ENCODE data around the gene VAX1.

The VAX1 gene

DNA sequence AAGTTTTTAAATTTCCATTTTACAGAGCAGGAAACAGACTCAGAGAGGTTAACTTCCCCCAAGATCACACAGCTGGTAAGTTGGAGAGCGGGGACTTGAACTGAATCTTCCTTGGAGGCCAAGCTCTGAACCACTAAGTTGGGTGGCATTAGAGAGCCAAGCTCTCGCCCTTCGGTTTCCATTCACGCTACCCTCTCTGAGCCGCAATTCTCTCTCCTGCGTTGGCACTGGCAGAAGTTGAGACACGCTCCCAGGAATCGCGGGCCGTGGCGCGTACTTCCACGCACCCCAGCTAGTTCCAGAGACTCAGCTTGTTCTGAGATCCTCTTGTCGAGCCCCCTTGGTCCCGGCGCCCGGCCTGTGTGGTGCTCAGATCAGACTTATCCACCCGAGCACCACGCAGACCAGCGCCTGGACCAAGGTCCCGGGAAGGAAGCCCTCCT lies 29.3 kb upstream of the VAX1 start:
- peaks cover 36% of the 10 kb centered on the region for H3K27me3 ChIP-seq (ENCODE audit: control insufficient read depth, low read length)
- H4K20me1 ChIP-seq (ENCODE audit: control insufficient read depth, insufficient read depth, low read depth, low read length), result no peaks in the 10 kb centered on the region
- TF ChIP-seq CTCF (IDR thresholded peaks at IDR 0.05; ENCODE audit: low read depth, low read length, poor library complexity, severe bottlenecking) (no peak), EZH2phosphoT487 (IDR thresholded peaks at IDR 0.05; ENCODE audit: borderline replicate concordance, low read length) (no peak)
- H3K27ac ChIP-seq (ENCODE audit: low read depth, low read length), result no peak overlapping the region
- no peaks in the 10 kb centered on the region for H3F3A ChIP-seq (ENCODE audit: control insufficient read depth, insufficient read depth)
- H3K4me1 ChIP-seq (ENCODE audit: control insufficient read depth, low read length), result no peaks in the 10 kb centered on the region
- H3K9me2 ChIP-seq (replicated peaks; ENCODE audit: control insufficient read depth, low read length), result no peaks in the 10 kb centered on the region
- no peak overlapping the region for H3K4me2 ChIP-seq (ENCODE audit: low read length)
- no peaks in the 10 kb centered on the region for H3K9me3 ChIP-seq (ENCODE audit: control insufficient read depth, insufficient read depth, low read length)
- H3K4me3 ChIP-seq (ENCODE audit: low read length), result no peak overlapping the region
- no peaks in the 10 kb centered on the region for H3K79me2 ChIP-seq (ENCODE audit: control insufficient read depth, low read length)
- no peaks in the 10 kb centered on the region for H3K36me3 ChIP-seq (ENCODE audit: control insufficient read depth, low read length)

DNA sequence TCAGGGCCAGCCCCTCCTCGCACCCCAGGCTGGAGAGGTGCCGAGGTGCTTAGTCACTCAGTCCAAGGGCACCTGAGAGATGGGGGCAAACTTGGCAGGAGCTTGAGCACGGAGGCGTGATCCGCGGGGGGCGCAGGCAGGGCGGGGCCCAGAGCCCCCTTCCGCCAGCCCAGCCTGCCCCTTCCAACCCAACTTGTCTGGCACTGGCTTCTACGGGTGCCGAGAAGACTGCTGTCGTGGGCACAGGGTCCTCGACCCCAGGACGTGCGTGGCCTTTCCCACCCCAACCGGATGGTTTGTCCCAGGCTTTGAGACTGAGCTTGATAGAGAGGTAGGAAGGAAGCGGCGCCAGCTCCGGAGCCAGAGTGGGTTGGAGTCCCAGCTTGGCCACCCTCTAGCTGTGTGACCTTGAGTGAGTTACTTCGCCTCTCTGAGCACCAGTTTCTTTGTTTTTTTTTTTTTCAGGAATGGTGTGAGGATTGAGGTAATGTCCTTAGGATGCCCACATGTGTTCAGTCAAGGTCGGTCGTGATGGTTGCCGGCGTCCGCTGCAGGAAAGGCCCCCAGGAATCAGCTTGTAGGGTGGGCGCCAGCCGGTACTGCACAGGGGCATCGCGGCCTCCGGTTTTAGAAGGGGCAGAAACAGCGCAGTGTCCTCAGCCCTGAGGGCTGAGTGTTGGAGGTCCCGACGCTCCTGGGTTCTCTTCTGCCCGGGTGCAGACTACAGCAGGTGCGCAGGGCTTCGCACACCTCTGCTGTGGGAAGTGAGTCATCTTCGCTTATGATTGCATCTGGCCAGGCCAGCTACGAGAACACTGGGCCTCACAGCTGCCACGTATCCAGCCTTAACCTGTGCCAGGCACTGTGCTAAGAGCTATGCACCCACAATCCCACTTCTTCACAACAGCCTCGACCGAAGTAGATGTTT lies 28.6 kb upstream of the VAX1 start:
- no peaks in the 10 kb centered on the region for H3F3A ChIP-seq (ENCODE audit: control insufficient read depth, insufficient read depth)
- H3K9me2 ChIP-seq (replicated peaks; ENCODE audit: control insufficient read depth, low read length), result no peaks in the 10 kb centered on the region
- no peak overlapping the region for H3K27ac ChIP-seq (ENCODE audit: low read depth, low read length)
- no peak for TF ChIP-seq CTCF (IDR thresholded peaks at IDR 0.05; ENCODE audit: low read depth, low read length, poor library complexity, severe bottlenecking)
- no peak for TF ChIP-seq EZH2phosphoT487 (IDR thresholded peaks at IDR 0.05; ENCODE audit: borderline replicate concordance, low read length)
- H3K27me3 ChIP-seq (ENCODE audit: control insufficient read depth, low read length), result peaks cover 36% of the 10 kb centered on the region
- no peaks in the 10 kb centered on the region for H3K9me3 ChIP-seq (ENCODE audit: control insufficient read depth, insufficient read depth, low read length)
- H3K4me2 ChIP-seq (ENCODE audit: low read length), result no peak overlapping the region
- no peaks in the 10 kb centered on the region for H3K79me2 ChIP-seq (ENCODE audit: control insufficient read depth, low read length)
- H3K4me3 ChIP-seq (ENCODE audit: low read length), result no peak overlapping the region
- no peaks in the 10 kb centered on the region for H3K36me3 ChIP-seq (ENCODE audit: control insufficient read depth, low read length)
- H3K4me1 ChIP-seq (ENCODE audit: control insufficient read depth, low read length), result no peaks in the 10 kb centered on the region
- H4K20me1 ChIP-seq (ENCODE audit: control insufficient read depth, insufficient read depth, low read depth, low read length), result no peaks in the 10 kb centered on the region

DNA sequence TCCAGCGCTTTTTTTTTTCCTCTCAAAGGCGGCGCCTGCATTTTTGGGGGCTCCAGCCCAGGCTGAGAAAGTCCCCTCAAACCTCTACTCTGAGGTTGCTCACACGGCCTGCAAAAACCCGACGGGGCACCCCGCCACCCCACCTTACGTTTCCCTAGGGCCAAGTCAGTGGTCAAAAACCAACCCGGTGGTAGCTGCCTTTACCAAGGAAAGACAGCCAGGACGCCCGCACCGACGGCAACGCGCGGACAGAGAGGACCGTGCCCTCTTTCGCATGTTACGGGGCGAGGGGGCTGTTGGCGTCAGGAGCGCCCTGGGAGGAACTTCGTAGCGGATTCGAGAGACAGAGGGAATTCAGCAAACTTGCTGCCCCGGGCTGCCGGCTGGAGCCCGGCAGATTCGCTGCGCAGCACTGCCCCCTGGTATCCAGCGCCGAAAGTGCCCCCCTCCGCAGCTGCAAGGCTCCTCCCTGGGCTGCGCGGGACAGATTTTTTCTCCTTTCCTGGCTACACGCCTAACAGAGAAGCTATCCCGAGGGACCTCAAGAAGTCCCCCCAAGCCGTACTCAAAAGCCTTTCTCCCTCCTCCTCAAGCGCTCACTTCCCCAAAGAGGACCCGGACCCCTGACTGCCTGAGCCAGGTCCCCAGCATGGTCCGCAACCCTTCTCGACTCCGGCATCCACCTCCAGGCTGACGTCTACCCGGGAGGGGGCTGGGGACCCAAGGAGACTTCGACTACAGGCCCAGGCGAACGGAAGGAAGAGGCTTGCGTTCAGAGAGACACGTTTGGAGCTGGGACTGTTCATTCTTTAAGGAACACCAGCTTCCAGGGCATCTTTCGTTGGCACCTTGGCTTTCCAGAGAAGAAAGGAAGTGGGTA lies 27.7 kb upstream of the VAX1 start:
- Histone ChIP-seq H3K4me2 (ENCODE audit: low read length) (no peak overlapping the region), H3K79me2 (ENCODE audit: control insufficient read depth, low read length) (no peaks in the 10 kb centered on the region), H3K4me3 (ENCODE audit: low read length) (no peak overlapping the region), H3K4me1 (ENCODE audit: control insufficient read depth, low read length) (no peaks in the 10 kb centered on the region), H3K36me3 (ENCODE audit: control insufficient read depth, low read length) (no peaks in the 10 kb centered on the region), H3K9me3 (ENCODE audit: control insufficient read depth, insufficient read depth, low read length) (no peaks in the 10 kb centered on the region), H3K9me2 (replicated peaks; ENCODE audit: control insufficient read depth, low read length) (no peaks in the 10 kb centered on the region), H3K27ac (ENCODE audit: low read depth, low read length) (no peak overlapping the region), H3F3A (ENCODE audit: control insufficient read depth, insufficient read depth) (no peaks in the 10 kb centered on the region), H3K27me3 (ENCODE audit: control insufficient read depth, low read length) (peaks cover 43% of the 10 kb centered on the region), H4K20me1 (ENCODE audit: control insufficient read depth, insufficient read depth, low read depth, low read length) (no peaks in the 10 kb centered on the region)
- TF ChIP-seq EZH2phosphoT487 (IDR thresholded peaks at IDR 0.05; ENCODE audit: borderline replicate concordance, low read length), result no peak
- no peak for TF ChIP-seq CTCF (IDR thresholded peaks at IDR 0.05; ENCODE audit: low read depth, low read length, poor library complexity, severe bottlenecking)

Data from DOHH2 (cell line).